Hematopoietic multipotent progenitor cell (in vitro differentiated cells): Measurements from ENCODE around the gene BEST2. TPM values are rescaled to one million over a fixed set of nuclear protein-coding genes. Genes with fewer than 3 reads are reported as not detected.
A peak's percentile ranks its signal among the peaks of the same experiment; 100 is the strongest.

Experiments used
- DNase-seq, 3 donors: peaks; one replicate each; pipeline ENCODE4 v3.0.0-alpha.2; 2011 to 2015; ENCODE audit warnings: low read depth in 2 of 3, low spot score in 2 of 3
- total RNA-seq: library from RNA; depleted of rRNA; stranded (reverse); fragments of >200 nt; gene quantifications from one replicate; pipeline ENCODE4 v1.2.3, GENCODE V29; 2012

The BEST2 gene
- total RNA-seq, 1 donor = not detected

DNA sequence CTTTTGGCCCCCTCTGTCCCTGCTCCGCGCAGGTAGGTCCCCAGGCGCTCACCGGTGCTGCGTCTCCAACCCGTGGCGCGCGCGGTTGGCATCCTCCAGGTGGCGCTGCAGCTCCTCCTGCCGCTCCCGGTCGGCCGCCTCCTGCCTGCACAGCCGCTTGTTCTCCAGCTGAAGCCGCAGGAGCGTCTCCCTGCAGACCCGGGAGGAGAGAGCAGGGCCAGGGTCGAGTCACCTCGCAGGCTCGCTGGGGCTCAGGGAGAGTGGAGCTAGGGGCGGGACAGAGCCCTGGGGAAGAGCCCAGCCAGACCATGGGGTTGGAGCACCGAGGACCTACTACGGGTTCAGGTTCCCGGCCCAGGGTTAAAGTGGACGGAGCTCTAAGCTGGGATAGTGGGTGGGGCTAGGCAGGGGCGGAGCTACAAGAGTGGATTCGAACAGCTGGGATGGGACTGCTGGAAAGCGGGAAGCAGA, 14.5 kb downstream of the BEST2 start:
- DNase-seq = peak in 1 of 3 donors; percentile 73

DNA sequence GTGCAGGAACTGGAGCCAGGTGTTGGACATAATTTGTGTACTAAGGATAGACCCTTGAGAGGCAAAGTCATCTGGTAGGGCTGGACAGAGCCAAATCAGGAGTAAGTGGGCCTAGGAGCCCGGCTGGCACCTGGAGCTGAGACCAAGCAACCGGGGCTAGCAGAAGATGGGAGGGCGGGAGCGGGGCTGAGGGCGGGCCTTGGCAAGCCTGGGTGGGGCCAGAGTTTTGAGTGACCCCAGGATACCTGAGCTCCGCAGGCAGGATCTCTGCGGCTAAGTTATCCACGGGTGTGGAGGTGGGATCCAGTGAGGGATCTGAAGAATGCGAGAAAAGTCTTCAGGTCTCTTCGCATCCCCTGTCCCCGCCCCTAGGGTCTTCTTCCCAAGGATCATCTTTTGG, 15.6 kb downstream of the BEST2 start:
- no peak for DNase-seq

DNA sequence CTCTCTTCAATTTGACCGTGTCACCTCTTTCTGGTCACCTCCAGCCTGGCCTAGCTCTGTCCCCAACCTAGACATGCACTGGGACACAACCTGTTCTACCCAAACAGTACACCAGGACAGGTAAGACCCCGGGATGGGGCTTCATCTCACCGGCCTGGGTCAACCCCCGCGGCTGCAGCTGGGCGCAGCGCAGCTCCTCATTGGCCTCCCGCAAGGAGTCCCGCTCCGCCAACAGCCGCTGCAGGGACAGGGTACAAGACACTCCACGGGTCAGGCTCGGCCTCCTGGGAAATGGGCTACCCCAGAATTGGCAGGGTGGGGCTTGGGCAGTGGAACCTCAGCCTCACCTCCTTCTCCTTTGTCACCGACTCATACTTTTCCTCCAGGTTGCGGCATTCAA, 16.1 kb downstream of the BEST2 start:
- DNase-seq = no peak

DNA sequence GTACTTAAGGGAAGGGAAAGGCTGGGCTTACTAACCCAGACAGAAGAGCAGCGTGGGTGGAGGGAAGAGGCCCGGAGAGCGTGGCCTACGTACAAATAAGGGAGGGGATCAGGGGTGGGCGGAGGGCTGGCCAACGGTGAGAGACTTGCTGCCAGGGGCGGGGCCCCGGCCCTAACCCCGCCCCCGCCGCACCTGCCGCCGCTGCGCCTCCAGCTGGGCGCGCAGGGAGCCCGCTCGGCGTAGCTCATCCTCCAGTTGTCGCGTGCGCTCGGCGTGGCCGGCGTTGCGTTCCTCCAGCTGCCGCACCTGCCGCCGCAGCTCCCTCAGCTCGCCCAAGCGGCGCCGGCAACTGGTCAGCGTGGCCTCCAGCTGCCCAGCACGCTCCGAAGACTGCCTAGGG, 18.1 kb downstream of the BEST2 start:
- peak in 1 of 3 donors; percentile 44 for DNase-seq

DNA sequence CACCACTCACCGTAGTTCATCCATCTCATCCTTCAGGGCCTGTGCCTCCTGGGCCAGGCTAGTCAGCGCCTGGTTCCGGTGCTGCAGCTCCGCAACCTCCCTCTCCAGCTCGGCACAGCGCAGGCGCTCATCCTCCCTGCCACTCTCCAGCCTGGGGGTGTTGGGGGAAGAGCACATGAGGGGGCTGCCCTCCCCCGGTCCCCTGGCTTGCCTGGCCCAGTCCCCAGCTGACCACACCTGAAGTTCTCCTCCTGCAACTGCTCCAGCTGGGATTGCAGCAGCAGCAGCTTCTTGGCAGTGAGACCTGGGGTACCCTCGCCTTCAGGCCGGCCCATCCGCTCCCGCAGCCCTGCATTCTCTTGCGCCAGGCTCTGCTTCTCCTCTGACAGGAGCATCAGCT, 19.3 kb downstream of the BEST2 start:
- DNase-seq = no peak

DNA sequence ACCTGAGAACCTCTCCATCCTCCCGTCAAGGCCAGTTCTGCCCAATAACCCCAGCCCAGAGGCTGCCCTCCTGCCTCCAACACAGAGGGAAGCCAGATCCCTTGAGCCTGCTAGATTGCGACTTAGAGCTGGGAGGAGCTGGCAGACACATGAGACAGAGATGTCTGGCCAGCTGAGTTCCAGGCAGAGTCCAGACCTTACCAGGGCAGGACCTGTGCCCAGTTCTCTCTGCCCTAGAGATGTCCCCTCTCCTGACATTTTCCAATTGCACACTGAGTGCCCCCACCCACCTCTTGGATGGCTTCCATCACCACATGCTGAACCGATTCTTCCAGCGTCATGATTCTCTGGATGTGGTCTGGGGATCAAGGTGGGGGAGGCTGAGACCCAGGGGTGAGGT, 20.7 kb downstream of the BEST2 start:
- no peak for DNase-seq

DNA sequence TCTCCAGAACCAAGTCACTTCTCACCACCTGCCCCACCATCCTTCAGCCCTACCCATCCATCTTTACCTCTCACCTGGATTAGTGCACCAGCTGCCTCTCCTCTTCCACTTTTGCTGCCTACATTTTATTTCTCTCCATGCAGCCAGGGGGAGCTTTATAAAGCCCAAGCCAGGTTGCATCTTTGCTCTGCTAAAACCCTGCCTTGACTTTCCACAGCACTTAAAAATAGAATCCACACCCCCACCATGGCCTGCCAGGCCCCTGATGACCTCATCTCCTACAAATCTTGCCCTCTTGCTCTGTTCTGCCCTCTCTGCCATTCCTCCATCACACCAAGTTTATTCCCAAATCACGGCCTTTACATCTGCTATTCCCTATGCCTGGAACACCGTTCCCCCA, 22.0 kb downstream of the BEST2 start:
- peak in 2 of 3 donors; percentile 46 to 51 for DNase-seq

DNA sequence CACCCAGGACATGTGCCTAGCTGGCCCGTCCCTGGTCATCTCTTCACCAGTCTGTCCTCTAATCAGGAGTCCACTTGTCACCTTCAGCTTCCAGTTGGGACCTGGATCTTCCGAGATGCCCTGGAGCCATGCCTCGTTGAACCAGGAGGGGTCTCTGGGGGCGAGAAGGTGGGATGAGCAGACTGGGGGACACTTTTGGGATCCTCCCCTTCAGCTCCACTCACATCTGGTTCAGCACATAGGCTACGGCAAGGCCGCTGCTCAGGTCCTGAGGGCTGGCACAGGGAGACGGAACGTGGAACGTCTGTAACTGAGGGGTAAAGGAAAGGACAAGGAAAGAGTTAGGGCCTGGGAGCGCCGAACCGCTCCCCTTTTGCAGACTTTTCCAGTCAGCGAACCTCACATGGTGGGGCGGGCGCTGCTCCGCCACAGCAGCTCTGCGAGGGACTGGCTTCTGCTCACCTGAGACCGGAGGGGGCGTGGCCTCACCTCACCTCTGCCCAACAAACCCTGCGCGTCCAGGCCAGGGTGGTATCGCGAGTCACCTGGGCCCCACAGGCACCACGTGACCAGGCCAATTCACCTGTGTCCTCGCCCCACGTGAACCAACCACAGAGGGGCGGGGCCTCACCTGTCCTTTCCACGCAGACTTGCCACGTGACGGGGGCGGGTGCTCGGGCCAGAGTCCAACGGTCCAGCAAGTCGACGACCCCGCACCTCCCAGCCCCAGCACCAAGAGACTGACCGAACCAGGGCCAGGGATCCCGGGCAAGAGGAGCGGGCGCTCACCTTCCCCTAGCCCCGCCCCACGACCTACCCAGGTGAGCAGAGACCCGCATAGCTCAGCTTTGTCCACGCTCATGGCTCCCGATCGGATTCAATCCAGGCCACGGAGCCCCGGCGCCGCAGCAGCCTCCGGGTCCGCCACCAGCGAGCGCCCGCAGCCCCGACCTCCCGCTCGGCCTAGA, 23.3 kb downstream of the BEST2 start, which contains the start of gene HOOK2:
Gene HOOK2 (minus strand): TSS at position 965 of the 968 bp plus-strand sequence. CDS start 103 bp downstream, at position 862.
- DNase-seq = no peak

DNA sequence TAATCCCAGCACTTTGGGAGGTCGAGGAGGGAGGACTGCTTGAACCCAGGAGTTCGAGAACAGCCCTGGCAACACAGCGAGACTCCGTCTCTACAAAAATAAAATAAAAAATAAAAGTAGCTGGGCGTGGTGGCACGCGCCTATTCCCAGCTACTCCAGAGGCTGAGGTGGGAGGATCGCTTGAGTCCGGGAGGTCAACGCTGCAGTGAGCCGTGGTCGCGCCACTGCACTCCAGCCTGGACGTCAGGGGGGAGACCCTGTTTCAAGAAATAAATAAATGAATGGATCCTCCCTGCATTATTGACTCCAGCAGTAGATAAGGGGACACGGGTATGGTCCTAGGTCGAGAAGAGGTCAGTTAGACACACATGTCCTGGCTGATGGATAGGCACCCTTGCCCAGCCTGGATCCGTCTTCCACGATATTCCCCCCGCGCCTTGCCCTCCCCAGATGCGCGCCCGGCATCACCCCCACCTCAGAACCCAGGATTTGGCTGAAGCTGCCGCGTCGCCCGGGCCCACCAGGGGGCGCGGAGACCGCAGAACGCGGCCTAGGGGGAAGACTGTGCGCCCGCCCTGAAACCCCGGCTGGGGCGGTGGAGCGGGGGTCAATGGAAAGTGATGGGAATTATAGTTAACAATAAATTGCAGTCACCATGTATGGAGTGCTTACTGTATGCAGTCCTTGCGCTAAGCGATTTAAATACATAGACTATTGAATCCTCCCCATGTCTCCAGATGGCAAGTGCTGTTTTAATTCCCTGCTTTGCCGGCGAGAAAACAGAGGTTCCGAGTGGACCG, 25.8 kb downstream of the BEST2 start:
- peak in 2 of 3 donors; percentile 75 to 80 for DNase-seq

DNA sequence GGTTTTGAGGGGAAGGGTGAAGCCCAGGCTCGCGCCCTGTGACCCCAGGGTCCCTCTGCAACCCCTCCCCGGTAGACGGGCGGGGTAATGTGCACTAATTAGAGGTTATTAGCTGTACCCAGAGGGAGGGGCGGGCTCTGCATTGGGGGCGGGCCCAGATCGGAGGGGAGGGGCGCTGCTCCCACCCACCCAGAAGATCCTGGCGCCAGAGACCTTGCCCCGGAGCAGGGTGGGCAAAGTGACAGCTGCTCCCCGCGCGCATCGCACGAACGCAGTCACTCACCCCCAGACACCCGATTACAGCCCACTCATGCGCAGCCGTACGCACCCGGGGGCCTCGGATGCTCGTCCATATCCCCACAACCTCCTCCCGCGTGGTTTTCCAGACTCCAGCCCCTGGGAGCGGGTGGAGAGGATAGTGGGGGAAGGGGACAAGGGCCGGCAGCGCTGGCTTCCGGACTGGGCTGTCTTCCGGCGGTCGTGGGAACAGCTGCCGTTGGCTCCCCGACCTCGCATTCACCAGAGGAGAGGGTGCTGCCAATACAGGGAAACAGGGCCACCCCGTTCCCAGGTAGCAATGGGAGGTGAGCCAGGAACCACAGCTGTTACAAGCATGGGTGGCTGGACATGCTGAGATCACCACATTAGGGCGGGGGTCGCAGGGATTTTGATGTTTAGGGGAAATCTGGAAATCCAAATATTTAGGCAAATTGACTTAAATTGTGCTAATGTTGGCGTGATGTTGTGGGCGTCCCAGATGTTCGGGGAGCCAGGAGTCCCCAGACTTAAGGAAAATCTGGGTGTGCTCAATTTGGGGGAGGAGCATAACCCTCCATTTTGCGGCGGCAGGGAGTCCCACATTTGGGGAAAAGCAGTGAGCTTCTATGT, 26.7 kb downstream of the BEST2 start:
- peak in 1 of 3 donors; percentile 29 for DNase-seq

DNA sequence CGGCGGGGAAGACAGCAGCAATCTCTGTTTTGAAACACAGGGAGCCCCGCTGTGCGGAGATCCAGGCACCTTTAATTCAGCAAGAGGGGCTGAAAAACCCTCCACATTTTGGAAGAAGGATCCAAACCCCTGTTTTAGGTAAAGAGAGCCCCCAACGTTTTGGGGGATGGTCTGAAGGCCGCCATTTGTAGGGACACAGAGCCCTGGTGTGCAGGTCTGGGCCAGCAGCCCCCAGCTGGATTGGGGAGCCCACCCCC, 27.2 kb downstream of the BEST2 start:
- DNase-seq = no peak

DNA sequence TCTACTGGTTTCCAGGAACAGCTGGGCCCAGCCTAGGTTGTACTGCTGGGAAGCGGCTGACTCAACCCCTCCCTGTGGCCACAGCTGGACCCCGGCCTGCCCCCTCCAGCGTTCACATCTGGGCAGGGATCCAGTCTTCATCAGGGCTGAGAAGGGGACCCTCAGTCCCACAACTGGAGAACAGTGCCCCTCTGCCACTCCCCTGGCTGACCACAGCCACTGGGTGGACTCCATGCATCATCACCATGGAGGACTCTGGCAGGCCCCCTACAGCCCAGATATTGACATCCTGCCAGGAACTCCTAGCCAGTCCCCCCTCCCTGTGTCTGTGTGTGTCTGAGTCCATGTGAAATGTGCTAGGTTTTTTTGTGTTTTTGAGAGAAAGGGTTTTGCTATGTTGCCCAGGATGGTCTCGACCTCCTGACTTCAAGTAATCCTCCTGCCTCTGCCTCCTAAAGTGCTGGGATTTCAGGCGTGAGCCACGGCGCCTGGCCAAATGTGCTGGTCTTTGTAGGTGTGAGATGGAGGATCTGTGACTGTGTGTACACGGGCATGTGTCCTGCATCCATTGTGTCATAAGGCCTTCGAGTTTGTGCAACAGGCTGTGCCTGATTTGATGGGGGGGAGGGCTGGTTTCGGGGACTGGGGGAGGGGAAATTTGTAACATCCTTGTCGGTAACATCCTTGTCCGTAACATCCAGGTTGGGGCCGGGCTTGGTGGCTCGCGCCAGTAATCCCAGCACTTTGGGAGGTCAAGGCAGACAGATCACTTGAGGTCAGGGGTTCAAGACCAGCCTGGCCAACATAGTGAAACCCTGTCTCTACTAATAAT, 27.8 kb downstream of the BEST2 start:
- DNase-seq = peak in 1 of 3 donors; percentile 29

DNA sequence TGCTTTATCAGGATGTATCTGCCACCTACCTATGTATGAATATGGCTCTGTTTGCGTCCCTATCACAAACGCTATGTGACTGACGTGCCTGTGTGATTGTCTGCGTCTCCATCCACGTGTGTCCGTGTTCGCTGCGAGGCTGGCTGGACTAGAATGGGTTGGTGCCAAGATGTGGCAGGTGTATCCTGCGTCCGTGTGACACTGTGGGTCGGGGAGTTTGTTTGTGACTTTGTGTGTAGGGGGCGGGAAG, 30.5 kb downstream of the BEST2 start:
- peak in 1 of 3 donors; percentile 77 for DNase-seq

DNA sequence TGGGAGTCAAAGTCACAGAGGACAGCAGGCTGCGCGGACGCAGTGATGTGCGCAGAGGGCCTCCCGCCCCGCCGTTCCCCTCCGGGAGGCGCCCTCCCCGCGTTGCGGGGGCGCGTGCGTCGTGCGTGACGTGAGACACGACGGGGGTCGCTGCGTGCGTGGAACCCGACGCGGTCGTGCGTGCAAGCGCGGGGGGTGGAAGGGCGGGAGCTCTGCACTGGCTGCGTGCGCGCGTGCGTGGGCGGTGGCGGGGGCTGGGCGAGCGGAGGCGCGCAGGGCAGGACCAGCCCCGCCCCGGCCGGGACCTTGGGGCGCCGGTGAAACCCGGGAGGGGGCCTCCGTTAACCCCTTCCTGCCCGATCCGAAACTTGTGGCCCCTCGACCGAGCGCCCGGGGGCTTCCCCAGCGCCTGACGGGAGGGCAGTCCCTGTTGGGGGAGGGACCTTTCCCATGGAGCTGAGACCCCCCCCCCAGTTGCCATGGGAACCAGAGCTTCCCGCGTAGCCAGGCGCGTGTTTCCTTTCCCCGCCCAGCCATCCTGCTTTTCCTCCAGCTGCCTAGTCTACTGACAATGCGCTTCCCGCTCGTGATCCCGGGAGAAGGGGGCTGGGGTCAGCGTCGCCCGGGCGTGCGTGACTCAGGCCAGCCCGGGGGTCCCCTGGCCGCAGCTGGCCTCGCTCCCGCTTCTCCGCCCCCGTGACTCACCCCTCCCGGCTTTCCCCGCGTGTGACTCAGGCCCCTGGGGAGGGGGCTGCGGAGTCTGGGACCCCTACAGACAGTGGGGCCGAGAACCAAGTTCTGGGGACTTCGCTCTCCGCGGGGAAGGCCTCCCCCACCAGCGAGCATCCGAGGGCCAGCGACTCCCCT, 31.1 kb downstream of the BEST2 start:
- DNase-seq = peak in 2 of 3 donors; percentile 85 to 97

DNA sequence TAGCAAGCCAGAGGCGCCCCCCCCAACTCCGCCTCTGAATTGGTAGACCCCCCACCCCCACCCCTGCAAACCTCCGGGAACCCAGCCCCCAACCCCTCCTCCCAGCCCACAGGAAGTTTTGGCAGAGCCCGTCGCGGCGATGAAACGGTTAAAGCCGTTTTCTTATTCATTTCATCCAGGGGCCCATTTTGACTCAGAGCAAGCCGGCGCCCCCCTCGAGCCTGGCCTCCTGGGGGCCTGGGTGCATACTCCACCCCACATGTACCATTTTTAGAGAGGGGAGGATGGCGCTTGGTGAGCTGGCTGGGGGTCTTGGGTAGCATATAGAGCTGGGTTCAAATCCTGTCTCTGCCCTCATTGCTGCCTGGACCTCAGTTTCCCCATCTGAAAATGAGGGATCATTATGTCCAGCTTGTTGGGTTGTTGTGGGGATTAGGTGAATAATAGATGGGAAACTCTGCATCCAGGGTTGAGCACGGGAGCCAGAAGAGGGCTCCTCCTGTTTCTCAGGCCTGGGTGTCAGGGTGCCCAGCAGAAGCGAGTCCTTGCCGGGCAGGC, 31.8 kb downstream of the BEST2 start:
- DNase-seq = peak in 1 of 3 donors; percentile 59

DNA sequence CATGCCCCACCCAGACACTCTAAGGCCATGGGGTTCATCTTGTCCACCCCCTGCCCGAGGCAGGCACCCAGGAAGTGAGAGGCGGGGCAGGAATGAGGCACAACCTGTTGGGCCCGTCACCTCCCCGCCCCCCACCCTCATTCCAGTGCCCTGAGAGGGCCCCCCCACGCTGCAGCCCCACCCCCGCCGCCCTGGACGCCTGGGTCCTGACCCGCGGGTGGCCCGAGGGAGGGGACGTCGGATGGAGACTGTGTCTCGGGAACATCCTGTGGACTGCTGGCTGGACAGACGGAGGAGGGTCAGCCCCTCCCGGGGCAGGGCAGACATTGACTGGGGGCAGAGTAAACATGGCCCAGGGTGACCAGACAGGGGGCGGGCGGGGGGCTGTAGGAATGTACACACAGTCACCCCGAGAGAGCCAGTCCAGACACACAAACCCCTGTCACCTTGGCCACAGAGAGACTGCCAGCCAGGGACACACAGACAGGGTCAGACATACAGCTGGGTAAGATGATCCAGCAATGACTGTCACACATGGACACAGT, 32.3 kb downstream of the BEST2 start:
- no peak for DNase-seq

DNA sequence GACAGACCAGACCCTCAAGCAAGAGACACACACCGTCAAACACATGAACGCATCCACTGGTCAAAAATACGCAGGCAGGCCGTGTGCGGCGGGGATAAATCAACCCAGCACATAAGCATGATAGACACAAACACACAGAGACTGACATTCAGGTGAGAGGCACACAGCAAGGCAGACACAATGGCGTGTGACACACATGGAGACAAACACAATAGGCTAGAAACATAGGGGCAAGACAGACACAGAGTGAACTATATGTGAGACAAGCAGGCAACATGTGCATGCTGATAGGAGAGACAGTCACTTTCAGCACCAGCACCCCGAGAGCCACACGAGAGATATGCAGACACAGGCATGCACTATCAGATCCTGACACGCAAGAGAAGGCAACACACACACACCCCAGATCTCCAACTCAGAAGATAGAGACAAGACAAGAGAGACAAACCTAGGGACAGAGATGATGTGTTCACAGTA, 32.8 kb downstream of the BEST2 start:
- DNase-seq = peak in 2 of 3 donors; percentile 50 to 52

DNA sequence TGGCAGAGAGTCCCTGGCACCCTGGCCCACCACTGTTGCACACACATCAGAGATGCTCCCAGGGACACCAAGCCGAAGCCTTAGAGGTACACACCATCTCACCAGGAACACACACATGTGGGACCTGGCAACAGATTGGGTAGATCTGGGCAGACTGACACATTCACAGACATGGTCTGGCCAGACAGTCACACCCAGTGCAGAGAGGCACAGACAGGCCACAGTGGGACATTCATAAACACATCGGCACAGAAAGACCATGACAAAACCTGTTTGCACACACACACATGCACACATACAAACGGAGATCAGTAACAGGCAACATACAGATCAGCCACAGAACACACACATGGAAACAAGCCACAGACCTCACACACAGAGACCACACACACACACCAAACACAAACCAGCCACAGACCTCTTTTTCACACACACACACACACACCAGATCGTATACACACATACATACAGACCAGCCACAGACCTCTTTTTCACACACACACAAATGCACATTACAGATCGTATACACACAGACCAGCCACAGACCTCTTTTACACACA, 33.4 kb downstream of the BEST2 start:
- DNase-seq = peak in 2 of 3 donors; percentile 46 to 58
